ENCODE data around the gene CHEK2. TPM values are rescaled to one million over a fixed set of nuclear protein-coding genes. Genes with fewer than 3 reads are reported as not detected.
"Not testable (repeated sequence)": the region's sequence is repeated elsewhere in the genome, so short reads cannot be mapped to it uniquely, and the experiment has no call there.

The CHEK2 gene
- total and polyA plus RNA-seq, 10 of the 15 experiments (the other 5 are each of a cell fraction or from before 2014, with no cell fraction given): 15.7 to 59.7 (median 22.7) TPM

GRCh38 chr22:28693041-28693760, 48.4 kb downstream of the CHEK2 start:
- not testable (repeated sequence) for BruUV-seq (replicated peaks)

DNA sequence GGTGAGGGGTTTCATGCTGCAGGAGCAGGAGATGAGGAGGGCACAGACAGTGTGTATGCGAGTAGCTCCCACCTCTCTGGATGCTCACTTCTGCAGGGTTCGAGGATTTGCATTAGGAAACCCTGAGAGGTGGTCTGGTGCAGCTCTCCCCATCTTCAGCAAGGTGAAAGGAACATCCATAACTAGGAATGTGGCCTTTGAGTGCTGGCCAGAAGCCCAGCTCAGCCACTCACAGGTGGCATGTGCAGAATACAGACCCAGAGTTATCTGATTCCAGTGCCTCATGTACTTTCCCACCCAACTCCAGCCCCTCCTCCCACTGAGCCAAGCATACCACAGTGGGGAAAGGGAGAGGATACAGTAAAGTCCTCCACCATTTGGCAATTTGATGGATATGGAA, 51.8 kb downstream of the CHEK2 start:
- H3K27me3 ChIP-seq (replicated peaks in 1 of 2; ENCODE audit: control insufficient read depth in 2 of 2, insufficient read depth in 2 of 2, low read length in 1 of 2); RAD21 ChIA-PET (ENCODE audit: unreplicated experiment); FAIRE-seq; BruUV-seq (replicated peaks); H3K4me3 ChIP-seq; H3K9ac ChIP-seq (ENCODE audit: control insufficient read depth, insufficient read depth, low read length); H3K79me2 ChIP-seq (ENCODE audit: control insufficient read depth, insufficient read depth, low read length); ATAC-seq; H3K4me2 ChIP-seq (ENCODE audit: control insufficient read depth, insufficient read depth); H3K27ac ChIP-seq (ENCODE audit: control insufficient read depth, insufficient read depth); H3K36me3 ChIP-seq (ENCODE audit: control insufficient read depth in 2 of 2, insufficient read depth in 2 of 2, low read length in 1 of 2); intact Hi-C loops (cut with micrococcal nuclease; ENCODE audit: unreplicated experiment); SMC1A ChIA-PET (ENCODE audit: uncharacterized antibody, unreplicated experiment); H4K20me1 ChIP-seq (ENCODE audit: control insufficient read depth, insufficient read depth); POLR2A ChIA-PET; H3K9me3 ChIP-seq (replicated peaks; ENCODE audit: control insufficient read depth, insufficient read depth, low read length); DNase-seq (ENCODE audit: low read depth, low spot score); H3K4me1 ChIP-seq (ENCODE audit: control insufficient read depth, insufficient read depth, low read length); CTCF ChIA-PET; H2AFZ ChIP-seq (ENCODE audit: control insufficient read depth, low read depth, low read length): not testable (repeated sequence)
- in situ Hi-C loops (cut with MboI): loop anchor here (5.0 kb wide), 1 partner anchor 37 kb away; no protein-coding TSS in a partner anchor
- 50% methylated on average over 2 of the region's 2 CpGs for WGBS (ENCODE audit: insufficient coverage, insufficient replicate concordance, low lambda C conversion rate, missing lambda C conversion rate)

More at GRCh38 chr22:28693041-28693760, 48.4 kb downstream of the CHEK2 start:
- H3K9me3 ChIP-seq (replicated peaks; ENCODE audit: control insufficient read depth, insufficient read depth, low read length); H4K20me1 ChIP-seq (ENCODE audit: control insufficient read depth, insufficient read depth); H3K79me2 ChIP-seq (ENCODE audit: control insufficient read depth, insufficient read depth, low read length); intact Hi-C loops (cut with micrococcal nuclease; ENCODE audit: unreplicated experiment); H3K36me3 ChIP-seq (ENCODE audit: control insufficient read depth in 2 of 2, insufficient read depth in 2 of 2, low read length in 1 of 2); H3K27me3 ChIP-seq (replicated peaks in 1 of 2; ENCODE audit: control insufficient read depth in 2 of 2, insufficient read depth in 2 of 2, low read length in 1 of 2); H3K27ac ChIP-seq (ENCODE audit: control insufficient read depth, insufficient read depth); FAIRE-seq; POLR2A ChIA-PET; CTCF ChIA-PET; H3K4me3 ChIP-seq; DNase-seq (ENCODE audit: low read depth, low spot score); ATAC-seq; H3K9ac ChIP-seq (ENCODE audit: control insufficient read depth, insufficient read depth, low read length); RAD21 ChIA-PET (ENCODE audit: unreplicated experiment); H2AFZ ChIP-seq (ENCODE audit: control insufficient read depth, low read depth, low read length); H3K4me2 ChIP-seq (ENCODE audit: control insufficient read depth, insufficient read depth); H3K4me1 ChIP-seq (ENCODE audit: control insufficient read depth, insufficient read depth, low read length): not testable (repeated sequence)
- 88% methylated on average over 6 of the region's 6 CpGs for WGBS (ENCODE audit: insufficient coverage, insufficient replicate concordance, low lambda C conversion rate, missing lambda C conversion rate)
- SMC1A ChIA-PET (ENCODE audit: uncharacterized antibody, unreplicated experiment): interaction anchor here (0.6 kb wide), 1 partner anchor 18 kb away, joined by 4 read pairs; no protein-coding TSS in a partner anchor
- in situ Hi-C loops (cut with MboI): loop anchor here (5.0 kb wide), 1 partner anchor 41 kb away; no protein-coding TSS in a partner anchor

- POLR2A ChIA-PET; H3K27me3 ChIP-seq (replicated peaks in 1 of 2; ENCODE audit: control insufficient read depth in 2 of 2, insufficient read depth in 2 of 2, low read length in 1 of 2); DNase-seq (ENCODE audit: low read depth, low spot score); BruUV-seq (replicated peaks); H3K79me2 ChIP-seq (ENCODE audit: control insufficient read depth, insufficient read depth, low read length); in situ Hi-C loops (cut with MboI); H3K36me3 ChIP-seq (ENCODE audit: control insufficient read depth in 2 of 2, insufficient read depth in 2 of 2, low read length in 1 of 2); H3K9me3 ChIP-seq (replicated peaks; ENCODE audit: control insufficient read depth, insufficient read depth, low read length); FAIRE-seq; H3K4me1 ChIP-seq (ENCODE audit: control insufficient read depth, insufficient read depth, low read length); H4K20me1 ChIP-seq (ENCODE audit: control insufficient read depth, insufficient read depth); H2AFZ ChIP-seq (ENCODE audit: control insufficient read depth, low read depth, low read length); H3K4me3 ChIP-seq; ATAC-seq; H3K27ac ChIP-seq (ENCODE audit: control insufficient read depth, insufficient read depth); RAD21 ChIA-PET (ENCODE audit: unreplicated experiment); H3K4me2 ChIP-seq (ENCODE audit: control insufficient read depth, insufficient read depth); H3K9ac ChIP-seq (ENCODE audit: control insufficient read depth, insufficient read depth, low read length); intact Hi-C loops (cut with micrococcal nuclease; ENCODE audit: unreplicated experiment); CTCF ChIA-PET: not testable (repeated sequence)
- SMC1A ChIA-PET (ENCODE audit: uncharacterized antibody, unreplicated experiment): interaction anchor here (0.7 kb wide), 1 partner anchor 66 kb away, joined by 3 read pairs; no protein-coding TSS in a partner anchor
- WGBS (ENCODE audit: insufficient coverage, insufficient replicate concordance, low lambda C conversion rate, missing lambda C conversion rate): 91% methylated on average over 4 of the region's 4 CpGs
Measured at GRCh38 chr22:28682966-28683365, 58.7 kb downstream of the CHEK2 start.

DNA sequence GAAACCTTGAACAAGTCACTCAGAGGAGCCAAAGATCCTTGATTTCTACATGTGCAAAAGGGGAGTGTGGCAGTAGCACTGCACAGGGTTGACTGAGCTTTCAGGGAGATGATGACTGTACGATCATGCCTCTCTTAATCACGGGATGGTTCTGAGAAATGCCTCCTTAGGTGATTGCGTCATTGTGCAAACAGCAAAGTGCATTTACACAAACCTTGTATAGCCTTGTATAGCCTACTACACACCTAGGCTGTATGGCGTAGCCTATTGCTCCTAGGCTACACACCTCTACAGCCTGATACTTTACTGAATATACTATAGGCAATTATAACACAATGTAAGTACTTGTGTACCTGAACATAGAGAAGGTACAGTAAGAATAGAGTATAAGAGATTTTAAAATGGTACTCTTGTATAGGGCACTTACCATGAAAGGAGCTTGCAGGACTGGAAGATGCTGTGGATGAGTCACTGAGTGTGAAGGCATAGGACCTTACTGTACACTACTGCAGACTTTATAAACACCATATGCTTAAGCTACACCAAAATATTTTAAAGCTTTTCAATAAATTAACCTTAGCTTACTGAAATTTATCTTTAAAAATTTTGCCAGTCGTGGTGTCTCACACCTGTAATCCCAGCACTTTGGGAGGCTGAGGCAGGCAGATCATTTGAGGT, 60.7 kb downstream of the CHEK2 start:
- SMC1A ChIA-PET (ENCODE audit: uncharacterized antibody, unreplicated experiment); H3K4me1 ChIP-seq (ENCODE audit: control insufficient read depth, insufficient read depth, low read length); H3K9ac ChIP-seq (ENCODE audit: control insufficient read depth, insufficient read depth, low read length); ATAC-seq; BruUV-seq (replicated peaks); H4K20me1 ChIP-seq (ENCODE audit: control insufficient read depth, insufficient read depth); FAIRE-seq; CTCF ChIA-PET; H3K4me3 ChIP-seq; DNase-seq (ENCODE audit: low read depth, low spot score); H3K27me3 ChIP-seq (replicated peaks in 1 of 2; ENCODE audit: control insufficient read depth in 2 of 2, insufficient read depth in 2 of 2, low read length in 1 of 2); H3K36me3 ChIP-seq (ENCODE audit: control insufficient read depth in 2 of 2, insufficient read depth in 2 of 2, low read length in 1 of 2); H3K27ac ChIP-seq (ENCODE audit: control insufficient read depth, insufficient read depth); RAD21 ChIA-PET (ENCODE audit: unreplicated experiment); H3K9me3 ChIP-seq (replicated peaks; ENCODE audit: control insufficient read depth, insufficient read depth, low read length); H3K79me2 ChIP-seq (ENCODE audit: control insufficient read depth, insufficient read depth, low read length); H2AFZ ChIP-seq (ENCODE audit: control insufficient read depth, low read depth, low read length); H3K4me2 ChIP-seq (ENCODE audit: control insufficient read depth, insufficient read depth); POLR2A ChIA-PET; intact Hi-C loops (cut with micrococcal nuclease; ENCODE audit: unreplicated experiment); in situ Hi-C loops (cut with MboI): not testable (repeated sequence)
- 78% methylated on average over 5 of the region's 5 CpGs for WGBS (ENCODE audit: insufficient coverage, insufficient replicate concordance, low lambda C conversion rate, missing lambda C conversion rate)

Measured in GM12878 (cell line).